CD8-positive, alpha-beta memory T cell (primary cell): ENCODE measurements around the gene EXTL2. TPM values are rescaled to one million over a fixed set of nuclear protein-coding genes. Genes with fewer than 3 reads are reported as not detected.
"Not testable (repeated sequence)": the region's sequence is repeated elsewhere in the genome, so short reads cannot be mapped to it uniquely, and the experiment has no call there.

Source experiments
- CTCF ChIA-PET: fragments of 350-600 bp; sonication (Branson Sonifier 250); formaldehyde crosslinking; loops from one replicate; lab custom pipeline; 2021; ENCODE audit warnings: antibody characterized with exemption; lab: Charles Lee
- POLR2A ChIA-PET: fragments of 350-600 bp; sonication (Branson Sonifier 250); formaldehyde crosslinking; loops from one replicate; lab custom pipeline; 2021; ENCODE audit warnings: antibody characterized with exemption; lab: Charles Lee
- DNase-seq, 5 donors: peaks; one replicate each; pipeline versions ENCODE4 v3.0.0 to v3.0.0-alpha.2; 2020 to 2022; ENCODE audit warnings: mixed read lengths in 1 of 5
- H3K27ac ChIP-seq: one replicate; pipeline ENCODE4 v1.7.0; 2013; ENCODE audit warnings: low read depth, mild to moderate bottlenecking, low read length, moderate library complexity
- H3K27me3 ChIP-seq: 2 replicates; pipeline ENCODE4 v1.7.0; 2013; ENCODE audit warnings: low read length, mild to moderate bottlenecking; ENCODE audit not compliant: insufficient read depth, poor library complexity, severe bottlenecking
- H3K36me3 ChIP-seq: 2 replicates; pipeline ENCODE4 v1.7.0; 2013; ENCODE audit warnings: mild to moderate bottlenecking, low read length, moderate library complexity; ENCODE audit not compliant: insufficient read depth
- H3K4me1 ChIP-seq: 2 replicates; pipeline ENCODE4 v1.7.0; 2013; ENCODE audit warnings: mild to moderate bottlenecking, low read length, moderate library complexity; ENCODE audit not compliant: insufficient read depth
- H3K4me3 ChIP-seq: 2 replicates; pipeline ENCODE4 v1.7.0; 2013; ENCODE audit warnings: mild to moderate bottlenecking, low read length
- H3K9me3 ChIP-seq: 2 replicates; pipeline ENCODE4 v1.7.0; 2013; ENCODE audit warnings: mild to moderate bottlenecking, low read length
- H3K27ac Mint-ChIP-seq, 8 donors: one replicate each; pipeline ENCODE4 v1.8.0; 2020 to 2021; ENCODE audit warnings: mixed read lengths in 8 of 8, mild to moderate bottlenecking in 6 of 8, inconsistent platforms in 3 of 8, moderate library complexity in 3 of 8
- H3K27me3 Mint-ChIP-seq, 2 donors: one replicate each; pipeline ENCODE4 v1.8.0; 2020 to 2021; ENCODE audit warnings: mixed read lengths in 2 of 2, mild to moderate bottlenecking in 1 of 2, moderate library complexity in 1 of 2
- H3K36me3 Mint-ChIP-seq, 3 donors: one replicate each; pipeline ENCODE4 v1.8.0; 2020 to 2021; ENCODE audit warnings: mixed read lengths in 3 of 3, inconsistent platforms in 1 of 3, mild to moderate bottlenecking in 1 of 3
- H3K4me1 Mint-ChIP-seq, 3 donors: one replicate each; pipeline ENCODE4 v1.8.0; 2020 to 2021; ENCODE audit warnings: mixed read lengths in 3 of 3, inconsistent platforms in 1 of 3, mild to moderate bottlenecking in 1 of 3
- H3K4me3 Mint-ChIP-seq, 7 donors: one replicate each; pipeline ENCODE4 v1.8.0; 2020 to 2021; ENCODE audit warnings: mixed read lengths in 7 of 7, mild to moderate bottlenecking in 6 of 7, moderate library complexity in 4 of 7, inconsistent platforms in 2 of 7
- H3K9me3 Mint-ChIP-seq, 5 donors: one replicate each; pipeline ENCODE4 v1.8.0; 2020 to 2022; ENCODE audit warnings: mixed read lengths in 5 of 5, mild to moderate bottlenecking in 3 of 5, moderate library complexity in 2 of 5, inconsistent platforms in 1 of 5
- polyA plus RNA-seq: library from polyadenylated mRNA; unstranded; fragments of 300-500 nt; fragmentation: Illumina TruSeq; gene quantifications from one replicate; pipeline ENCODE4 v1.2.3, GENCODE V29; 2021
- total RNA-seq, 2 experiments: library from RNA; stranded (reverse); gene quantifications; one replicate each; pipeline ENCODE4 v1.2.3, GENCODE V29; 2021

Gene EXTL2
- total and polyA plus RNA-seq, 3 experiments from 2014 or later = 3.2 to 12.9 (median 11.5) TPM

DNA sequence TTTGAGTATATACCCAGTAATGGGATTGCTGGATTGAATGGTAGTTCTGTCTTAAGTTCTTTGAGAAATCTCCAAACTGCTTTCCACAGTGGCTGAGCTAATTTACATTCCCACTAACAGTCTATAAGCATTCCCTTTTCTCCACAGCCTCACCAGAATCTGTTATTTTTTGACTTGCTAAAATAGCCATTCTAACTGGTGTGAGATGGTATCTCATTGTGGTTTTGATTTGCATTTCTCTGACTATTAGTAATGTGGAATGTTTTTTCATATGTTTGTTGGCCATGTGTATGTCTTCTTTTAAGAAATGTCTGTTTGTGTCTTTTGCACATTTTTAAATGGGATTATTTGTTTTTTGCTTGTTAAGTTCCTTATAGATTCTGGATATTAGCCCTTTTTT lies 39.5 kb downstream of the EXTL2 start:
- H3K27me3 ChIP-seq, H3K27ac ChIP-seq, H3K9me3 Mint-ChIP-seq, H3K4me1 Mint-ChIP-seq, POLR2A ChIA-PET, H3K36me3 ChIP-seq, H3K27ac Mint-ChIP-seq, H3K4me3 ChIP-seq, H3K9me3 ChIP-seq, H3K36me3 Mint-ChIP-seq, H3K4me3 Mint-ChIP-seq, H3K4me1 ChIP-seq, DNase-seq: not testable (repeated sequence)
- CTCF ChIA-PET = interaction anchor here (0.7 kb wide), 1 partner anchor 1039 kb away, joined by 3 read pairs; no protein-coding TSS in a partner anchor
- H3K27me3 Mint-ChIP-seq = peaks cover 0 to 10% of the 10 kb centered on the region in 2 donors

DNA sequence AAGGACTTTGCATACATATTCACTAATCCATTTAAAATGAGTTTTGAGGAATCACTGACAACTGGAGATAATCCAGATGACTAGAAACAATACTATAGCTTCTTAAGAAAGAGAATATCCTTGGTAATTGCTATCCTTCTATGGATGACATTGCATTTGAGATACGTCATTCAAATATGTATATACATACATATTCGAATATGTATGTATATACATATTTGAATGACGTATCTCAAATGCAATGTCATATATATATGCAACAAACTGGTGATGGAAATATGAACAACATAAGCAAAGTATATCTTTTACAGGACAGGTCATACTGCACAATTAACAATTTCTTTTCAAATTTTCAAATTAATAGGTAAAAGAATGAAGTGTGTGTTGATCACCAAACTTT lies 41.7 kb downstream of the EXTL2 start:
- ChIA-PET POLR2A (no interaction called here), CTCF (no interaction called here)
- Mint-ChIP-seq H3K4me3 (no peak overlapping the region), H3K9me3 (no peaks in the 10 kb centered on the region), H3K4me1 (no peaks in the 10 kb centered on the region), H3K36me3 (no peaks in the 10 kb centered on the region), H3K27ac (no peak overlapping the region), H3K27me3 (peaks cover 4 to 29% of the 10 kb centered on the region in 2 donors)
- no peaks in the 10 kb centered on the region for H3K9me3 ChIP-seq
- H3K27me3 ChIP-seq = no peaks in the 10 kb centered on the region
- no peak overlapping the region for H3K27ac ChIP-seq
- H3K4me3 ChIP-seq = no peak overlapping the region
- no peak for DNase-seq
- H3K4me1 ChIP-seq = no peaks in the 10 kb centered on the region
- H3K36me3 ChIP-seq = no peaks in the 10 kb centered on the region

DNA sequence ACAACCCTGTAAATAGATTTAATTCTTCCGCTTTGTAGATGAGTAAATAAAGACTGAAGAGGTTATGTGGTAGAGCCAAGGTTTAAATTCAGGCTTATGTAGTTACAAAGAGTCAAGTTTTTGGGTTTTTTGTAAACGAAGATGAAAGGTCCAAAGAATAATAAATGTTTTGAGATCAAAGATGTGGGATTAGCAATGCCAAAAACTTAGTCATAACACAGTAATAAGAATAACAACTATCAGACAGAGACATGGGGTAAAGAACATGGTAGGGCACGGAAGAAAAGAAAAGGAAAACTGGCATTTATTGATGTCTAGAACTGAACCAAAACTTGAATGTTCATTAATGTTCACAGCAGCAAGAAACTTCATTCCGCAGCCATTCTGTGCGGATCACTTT lies 42.9 kb downstream of the EXTL2 start:
- H3K36me3 Mint-ChIP-seq = no peaks in the 10 kb centered on the region
- Histone ChIP-seq H3K36me3 (no peaks in the 10 kb centered on the region), H3K4me1 (no peaks in the 10 kb centered on the region), H3K27me3 (no peaks in the 10 kb centered on the region), H3K27ac (no peak overlapping the region), H3K4me3 (no peak overlapping the region), H3K9me3 (no peaks in the 10 kb centered on the region)
- H3K4me1 Mint-ChIP-seq = no peaks in the 10 kb centered on the region
- no peak overlapping the region for H3K27ac Mint-ChIP-seq
- peaks cover 8 to 31% of the 10 kb centered on the region in 2 donors for H3K27me3 Mint-ChIP-seq
- no peak for DNase-seq
- no peak overlapping the region for H3K4me3 Mint-ChIP-seq
- no peaks in the 10 kb centered on the region for H3K9me3 Mint-ChIP-seq
- ChIA-PET CTCF (no interaction called here), POLR2A (no interaction called here)

DNA sequence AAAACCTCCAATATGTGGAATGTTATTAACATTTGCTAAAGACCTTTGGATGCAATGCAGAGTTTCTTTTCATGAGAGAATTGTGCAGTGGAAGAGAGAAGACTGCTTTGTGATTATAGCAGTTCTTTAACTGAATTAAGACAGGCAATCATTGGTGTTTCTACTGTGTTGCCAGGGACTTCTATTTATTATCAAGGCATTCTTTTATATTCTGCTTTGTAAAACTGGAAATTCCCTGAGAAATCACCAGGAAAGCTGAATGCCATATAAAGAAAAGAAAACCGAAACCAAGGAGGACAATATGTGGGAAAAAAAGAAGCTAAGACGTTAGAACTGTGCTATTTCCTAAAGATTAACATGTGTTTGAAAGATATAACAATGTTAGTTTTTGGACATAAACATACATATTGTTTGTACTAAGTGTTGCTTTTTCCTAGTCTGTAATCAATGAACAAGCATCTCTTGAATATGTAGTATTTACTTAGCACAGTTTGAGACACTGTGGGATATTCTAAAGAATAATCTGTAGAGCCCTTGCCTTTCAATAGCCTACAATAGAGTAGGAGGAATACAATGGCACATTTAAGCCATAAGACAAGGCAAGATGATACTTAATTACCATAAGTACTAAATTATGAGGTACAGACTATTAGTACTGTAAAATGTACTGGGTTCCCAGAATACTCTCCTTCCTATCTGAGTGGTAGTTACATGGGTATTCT lies 47.1 kb downstream of the EXTL2 start:
- H3K27ac Mint-ChIP-seq = no peak overlapping the region
- H3K36me3 Mint-ChIP-seq = peaks cover 0 to 5% (median 3%) of the 10 kb centered on the region in 3 donors
- CTCF ChIA-PET = no interaction called here

DNA sequence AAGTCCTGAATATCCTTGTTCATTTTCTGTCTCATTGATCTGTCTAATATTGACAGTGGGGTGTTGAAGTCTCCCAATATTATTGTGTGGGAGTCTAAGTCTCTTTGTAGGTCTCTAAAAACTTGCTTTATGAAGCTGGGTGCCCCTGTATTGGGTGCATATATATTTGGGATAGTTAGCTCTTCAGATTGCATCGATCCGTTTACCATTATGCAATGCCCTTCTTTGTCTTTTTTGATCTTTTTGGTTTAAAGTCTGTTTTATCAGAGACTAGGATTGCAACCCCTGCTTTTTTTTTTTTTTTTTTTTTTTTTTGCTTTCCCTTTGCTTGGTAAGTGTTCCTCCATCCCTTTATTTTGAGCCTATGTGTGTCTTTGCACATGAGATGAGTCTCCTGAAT lies 51.5 kb downstream of the EXTL2 start:
- DNase-seq, H3K4me1 Mint-ChIP-seq, POLR2A ChIA-PET, H3K4me3 ChIP-seq, H3K27me3 ChIP-seq, H3K9me3 Mint-ChIP-seq, H3K36me3 ChIP-seq, H3K4me1 ChIP-seq, H3K4me3 Mint-ChIP-seq, H3K27ac ChIP-seq, H3K27ac Mint-ChIP-seq, H3K36me3 Mint-ChIP-seq, CTCF ChIA-PET, H3K9me3 ChIP-seq: not testable (repeated sequence)
- peaks cover 19 to 21% of the 10 kb centered on the region in 2 donors for H3K27me3 Mint-ChIP-seq

More for the DNA sequence above, 47.1 kb downstream of the EXTL2 start:
- H3K27me3 Mint-ChIP-seq = peaks cover 19 to 41% of the 10 kb centered on the region in 2 donors
- no peak for DNase-seq
- H3K4me1 ChIP-seq = no peaks in the 10 kb centered on the region
- H3K27ac ChIP-seq = no peak overlapping the region
- H3K4me1 Mint-ChIP-seq = no peaks in the 10 kb centered on the region
- no peak overlapping the region for H3K4me3 ChIP-seq
- peaks cover 0 to 2% (median 0%) of the 10 kb centered on the region in 5 donors for H3K9me3 Mint-ChIP-seq
- no peak overlapping the region for H3K4me3 Mint-ChIP-seq
- H3K27me3 ChIP-seq = no peaks in the 10 kb centered on the region
- POLR2A ChIA-PET = no interaction called here
- no peaks in the 10 kb centered on the region for H3K36me3 ChIP-seq
- no peaks in the 10 kb centered on the region for H3K9me3 ChIP-seq

DNA sequence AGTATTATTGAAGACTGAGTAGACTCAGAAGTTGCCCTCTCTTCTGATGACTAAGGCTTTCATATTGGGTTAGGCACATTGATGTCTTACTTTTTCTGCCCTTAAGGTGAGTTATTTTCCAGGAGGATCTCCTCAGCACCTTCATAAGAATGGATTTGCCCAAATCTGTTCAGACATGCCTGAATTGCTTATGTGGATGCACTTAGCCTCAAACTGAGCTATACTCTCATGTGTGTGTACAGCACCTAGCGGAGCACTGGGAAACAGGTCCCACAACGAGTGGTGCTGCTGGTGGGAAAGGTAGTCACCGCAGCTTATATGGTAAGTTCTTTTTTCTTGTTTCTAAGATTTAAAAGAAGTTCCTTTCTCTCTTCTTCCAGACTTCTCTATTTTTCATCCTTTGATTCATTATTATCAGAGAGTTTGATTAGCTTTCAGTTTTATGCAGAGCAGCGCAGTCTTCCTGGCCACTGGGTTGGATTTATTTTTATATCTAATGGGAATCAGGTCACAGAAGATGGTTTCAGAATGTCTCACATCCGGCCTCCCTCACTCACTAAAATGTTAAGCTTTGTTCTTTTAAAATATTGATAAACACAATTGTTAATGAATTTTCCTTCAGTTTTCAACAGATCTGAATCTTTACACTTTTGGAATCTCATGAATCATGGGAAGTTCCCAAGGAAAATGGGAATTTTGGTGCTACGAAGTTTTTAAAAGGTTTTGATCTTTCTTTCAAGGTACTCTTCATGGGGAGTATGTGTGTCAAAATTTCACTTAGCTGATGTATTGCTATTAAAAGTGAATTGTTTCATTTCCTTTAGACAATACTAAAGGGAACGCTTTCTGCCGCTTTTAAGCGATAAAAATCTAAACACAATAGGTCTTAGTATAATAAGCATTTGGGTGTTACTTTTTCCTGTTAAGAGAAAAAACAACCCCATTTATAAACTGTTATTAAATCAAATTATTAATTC lies 58.5 kb downstream of the EXTL2 start:
- CTCF ChIA-PET = interaction anchor here (1.4 kb wide), 1 partner anchor 23 kb away, joined by 3 read pairs; no protein-coding TSS in a partner anchor
- H3K27ac Mint-ChIP-seq = no peak overlapping the region

DNA sequence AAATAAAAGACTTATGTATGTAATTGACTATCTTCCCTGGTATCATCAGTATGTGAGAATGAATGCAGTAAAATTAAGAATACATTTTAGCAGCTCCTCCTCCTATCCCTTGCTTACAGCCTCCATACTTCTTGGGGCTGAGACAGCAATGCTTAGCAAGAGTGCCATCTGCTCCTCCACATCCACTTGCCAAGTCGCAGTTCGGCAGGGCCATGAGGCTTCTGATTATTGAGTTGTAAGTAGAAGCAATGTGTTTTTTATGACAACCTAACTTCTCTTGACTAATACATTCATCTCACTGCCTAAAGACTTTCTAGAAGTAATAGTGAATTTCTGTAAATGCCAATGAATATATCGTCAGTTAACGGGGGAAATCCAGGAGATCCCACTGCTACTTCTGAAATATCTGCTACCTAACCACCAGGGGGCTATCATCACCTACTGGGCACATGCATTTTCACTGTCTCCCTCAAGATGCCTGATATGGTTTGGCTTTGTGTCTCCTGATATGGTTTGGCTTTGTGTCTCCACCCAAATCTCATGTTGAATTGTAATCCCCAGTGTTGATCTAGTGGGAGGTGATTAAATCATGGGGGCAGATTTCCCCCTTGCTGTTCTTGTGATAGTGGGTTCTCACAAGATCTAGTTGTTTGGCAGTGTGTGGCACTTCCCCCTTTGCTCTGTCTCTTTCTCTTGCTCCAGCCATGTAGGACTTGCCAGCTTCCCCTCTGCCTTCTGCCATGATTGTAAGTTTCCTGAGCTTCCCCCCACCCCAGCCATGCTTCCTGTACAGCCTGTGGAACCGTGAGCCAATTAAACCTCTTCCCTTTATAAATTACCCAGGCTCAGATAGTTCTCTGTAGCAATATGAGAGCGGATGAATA lies 59.6 kb downstream of the EXTL2 start:
- H3K9me3 ChIP-seq = no peaks in the 10 kb centered on the region
- peak in 1 of 5 donors; percentile 5 for DNase-seq
- H3K27me3 Mint-ChIP-seq = peaks cover 0 to 3% of the 10 kb centered on the region in 2 donors
- POLR2A ChIA-PET = no interaction called here
- peaks cover 0 to 3% (median 0%) of the 10 kb centered on the region in 3 donors for H3K4me1 Mint-ChIP-seq
- H3K36me3 ChIP-seq = no peaks in the 10 kb centered on the region
- peak overlapping the region in 1 of 8 donors; percentile 5 for H3K27ac Mint-ChIP-seq
- no peaks in the 10 kb centered on the region for H3K36me3 Mint-ChIP-seq
- no peak overlapping the region for H3K27ac ChIP-seq
- CTCF ChIA-PET = interaction anchor here (1.0 to 1.4 kb wide), 2 partner anchors 11 to 22 kb away, joined by 3 read pairs; no protein-coding TSS in a partner anchor
- no peak overlapping the region for H3K4me3 ChIP-seq
- peaks cover 0 to under 1% (median 0%) of the 10 kb centered on the region in 5 donors for H3K9me3 Mint-ChIP-seq
- no peak overlapping the region for H3K4me3 Mint-ChIP-seq
- no peaks in the 10 kb centered on the region for H3K27me3 ChIP-seq
- no peaks in the 10 kb centered on the region for H3K4me1 ChIP-seq

More for the DNA sequence above, 58.5 kb downstream of the EXTL2 start:
- no peak for DNase-seq
- no peaks in the 10 kb centered on the region for H3K27me3 Mint-ChIP-seq
- Histone ChIP-seq H3K27me3 (no peaks in the 10 kb centered on the region), H3K4me1 (no peaks in the 10 kb centered on the region), H3K36me3 (no peaks in the 10 kb centered on the region), H3K4me3 (no peak overlapping the region), H3K9me3 (no peaks in the 10 kb centered on the region), H3K27ac (no peak overlapping the region)
- peaks cover 0 to 5% (median 0%) of the 10 kb centered on the region in 5 donors for H3K9me3 Mint-ChIP-seq
- H3K4me3 Mint-ChIP-seq = no peak overlapping the region
- H3K36me3 Mint-ChIP-seq = no peaks in the 10 kb centered on the region
- peaks cover 0 to 3% (median 0%) of the 10 kb centered on the region in 3 donors for H3K4me1 Mint-ChIP-seq
- POLR2A ChIA-PET = no interaction called here
